ENCODE data around the gene RADIL.

DNA sequence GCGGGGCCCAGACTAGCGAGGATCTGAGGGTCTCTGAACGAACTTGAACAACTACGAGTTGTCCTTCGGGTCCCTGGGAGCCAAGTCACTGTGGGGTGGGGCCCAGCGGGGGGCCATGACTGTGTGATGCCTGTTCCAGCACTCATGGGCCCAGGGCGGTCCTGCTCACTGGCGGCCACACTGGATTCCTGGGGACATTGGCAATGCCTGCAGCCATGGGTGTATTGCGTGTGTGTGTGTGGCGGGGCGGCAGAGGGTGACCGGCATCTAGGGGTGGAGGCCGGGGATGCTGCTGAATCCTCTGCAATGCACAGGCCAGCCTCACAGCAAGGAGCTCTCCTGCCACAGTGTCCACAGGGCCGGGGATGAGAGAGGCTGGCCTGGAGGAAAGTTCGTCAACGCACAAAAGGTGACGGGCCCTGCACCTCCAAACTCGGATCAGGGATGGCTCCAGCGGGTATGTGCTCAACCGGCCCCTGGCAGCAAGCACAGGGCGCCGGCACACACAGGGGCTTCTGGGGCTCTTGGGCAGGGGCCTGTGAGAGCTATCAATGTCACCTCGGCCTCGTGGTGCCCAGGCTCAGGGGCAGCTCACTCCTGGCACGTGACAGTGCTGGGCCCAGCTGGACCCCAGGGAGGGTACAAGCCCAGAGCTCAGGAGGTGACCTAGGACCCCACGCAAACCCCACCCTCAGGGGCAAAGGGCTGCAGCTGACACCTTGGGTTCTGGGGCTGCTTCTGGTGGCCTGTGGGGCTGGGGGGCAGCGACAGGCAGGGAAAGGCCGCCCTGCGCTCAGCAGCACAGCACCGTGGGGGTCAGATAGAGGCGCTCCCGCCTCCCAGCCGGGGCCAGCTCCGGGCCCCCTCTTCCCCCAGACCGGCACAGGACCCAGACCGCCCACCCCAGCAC lies 49.6 kb downstream of the RADIL start:
- no peak for TF ChIP-seq POLR2AphosphoS5 (IDR thresholded peaks at IDR 0.05; ENCODE audit: borderline replicate concordance, low read depth, low read length)
- no peak for TF ChIP-seq EZH2 (IDR thresholded peaks at IDR 0.05)
- no peak for TF ChIP-seq FOXP2 (optimal IDR thresholded peaks at IDR 0.05; ENCODE audit: control extremely low read depth, extremely low read length, insufficient read depth)

Measured in SK-N-MC (cell line).